Smooth muscle cell (in vitro differentiated cells): Measurements from ENCODE around the gene NXPH2. TPM values are rescaled to one million over a fixed set of nuclear protein-coding genes. Genes with fewer than 3 reads are reported as not detected.

Experiments used
- DNase-seq: peaks from one replicate; lab custom pipeline; 2025; ENCODE audit not compliant: unreplicated experiment; lab: John Stamatoyannopoulos, UW
- H2AFZ ChIP-seq: fragments of 200-600 bp; sonication (generic); 2 replicates; pipeline ENCODE4 v1.6.0; 2016; ENCODE audit warnings: antibody characterized with exemption, low read depth, mild to moderate bottlenecking
- H3F3A ChIP-seq: fragments of 200-600 bp; sonication (generic); 2 replicates; pipeline ENCODE4 v1.6.0; 2017; ENCODE audit warnings: antibody characterized with exemption, low read depth
- H3K27ac ChIP-seq: fragments of 200-600 bp; sonication (generic); 2 replicates; pipeline ENCODE4 v1.5.1; 2016; ENCODE audit warnings: low read depth, mild to moderate bottlenecking
- H3K27me3 ChIP-seq: fragments of 200-600 bp; sonication (generic); 2 replicates; pipeline ENCODE4 v1.6.1; 2016; ENCODE audit warnings: low read depth, mild to moderate bottlenecking
- H3K36me3 ChIP-seq: fragments of 200-600 bp; sonication (generic); 2 replicates; pipeline ENCODE4 v1.5.1; 2016; ENCODE audit warnings: low read depth
- H3K4me1 ChIP-seq: fragments of 200-600 bp; sonication (generic); 2 replicates; pipeline ENCODE4 v1.5.1; 2016; ENCODE audit warnings: low read depth
- H3K4me2 ChIP-seq: fragments of 200-600 bp; sonication (generic); 2 replicates; pipeline ENCODE4 v1.6.0; 2016; ENCODE audit warnings: mild to moderate bottlenecking
- H3K4me3 ChIP-seq: fragments of 200-600 bp; sonication (generic); 2 replicates; pipeline ENCODE4 v1.5.1; 2016; ENCODE audit warnings: mild to moderate bottlenecking
- H3K79me2 ChIP-seq: fragments of 200-600 bp; sonication (generic); 2 replicates; pipeline ENCODE4 v1.6.0; 2016; ENCODE audit warnings: low read depth, mild to moderate bottlenecking
- H3K9ac ChIP-seq: fragments of 200-600 bp; sonication (generic); 2 replicates; pipeline ENCODE4 v1.6.0; 2016; ENCODE audit warnings: low read depth
- H3K9me3 ChIP-seq: fragments of 200-600 bp; sonication (generic); replicated peaks from 2 replicates; pipeline ENCODE4 v1.5.1; 2016; ENCODE audit warnings: low read depth
- H4K20me1 ChIP-seq: fragments of 200-600 bp; sonication (generic); 2 replicates; pipeline ENCODE4 v1.6.0; 2016; ENCODE audit warnings: low read depth
- CTCF ChIP-seq: fragments of 200-600 bp; sonication (generic); IDR thresholded peaks from 2 replicates; pipeline ENCODE4 v1.5.1; 2017; ENCODE audit warnings: borderline replicate concordance, mild to moderate bottlenecking, antibody characterized with exemption; ENCODE audit not compliant: insufficient read depth, poor library complexity, severe bottlenecking
- WGBS: methylation state at CpG from one replicate; pipeline ENCODE4 v1.1.7; 2016; ENCODE audit warnings: low lambda C conversion rate; 5-methylcytosine and 5-hydroxymethylcytosine counted together
- polyA plus RNA-seq: library from polyadenylated mRNA; unstranded; fragments of >200 nt; fragmentation: Nextera tagmentation; extraction: Ambion mirVana; gene quantifications from 2 replicates; pipeline ENCODE4 v1.2.1, GENCODE V29; 2016
- total RNA-seq: library from RNA; depleted of rRNA; stranded (reverse); fragments of >200 nt; gene quantifications from 2 replicates; pipeline ENCODE4 v1.2.3, GENCODE V29; 2014

Gene NXPH2
- total RNA-seq = 0.67 TPM in 1 of 2 replicates, not detected in the other
- polyA plus RNA-seq = 0.39 TPM in 1 of 2 replicates, not detected in the other

GRCh38 chr2:138779781-138780445, at the start of gene NXPH2:
NXPH2 (minus strand) TSS chr2:138780390; CDS start chr2:138780241, 149 bp downstream.
- Histone ChIP-seq H4K20me1 (no peaks in the 10 kb centered on the region), H3K9ac (no peak within 1 kb of the TSS), H2AFZ (peak within 1 kb of the TSS; percentile 72), H3F3A (no peaks in the 10 kb centered on the region), H3K4me2 (peak within 1 kb of the TSS; percentile 94), H3K36me3 (no peaks in the 10 kb centered on the region), H3K9me3 (no peaks in the 10 kb centered on the region), H3K27me3 (peaks cover 64% of the 10 kb centered on the region), H3K4me3 (peak within 1 kb of the TSS; percentile 64), H3K27ac (no peak within 1 kb of the TSS), H3K79me2 (no peaks in the 10 kb centered on the region), H3K4me1 (peaks cover 29% of the 10 kb centered on the region)
- no peak for TF ChIP-seq CTCF
- 1% methylated on average over 41 of the region's 58 CpGs for WGBS
- DNase-seq = no peak

GRCh38 chr2:138829326-138829919, 49.2 kb upstream of the NXPH2 start:
- no peak overlapping the region for H2AFZ ChIP-seq
- WGBS = 22% methylated on average over 3 of the region's 3 CpGs
- H3K9me3 ChIP-seq = no peaks in the 10 kb centered on the region
- no peaks in the 10 kb centered on the region for H3K4me1 ChIP-seq
- H3K9ac ChIP-seq = no peak overlapping the region
- H3K4me3 ChIP-seq = no peak overlapping the region
- H3F3A ChIP-seq = no peaks in the 10 kb centered on the region
- no peaks in the 10 kb centered on the region for H3K79me2 ChIP-seq
- H3K27me3 ChIP-seq = no peaks in the 10 kb centered on the region
- H4K20me1 ChIP-seq = no peaks in the 10 kb centered on the region
- peak; percentile 56 for TF ChIP-seq CTCF
- DNase-seq = no peak
- no peak overlapping the region for H3K4me2 ChIP-seq
- H3K36me3 ChIP-seq = no peaks in the 10 kb centered on the region
- H3K27ac ChIP-seq = no peak overlapping the region

- DNase-seq = no peak
- no peak overlapping the region for H3K9ac ChIP-seq
- no peaks in the 10 kb centered on the region for H3K4me1 ChIP-seq
Observed at GRCh38 chr2:138827426-138828054, 47.4 kb upstream of the NXPH2 start.

More at GRCh38 chr2:138827426-138828054, 47.4 kb upstream of the NXPH2 start:
- TF ChIP-seq CTCF = peak; percentile 76
- Histone ChIP-seq H3K27me3 (no peaks in the 10 kb centered on the region), H3K4me3 (no peak overlapping the region), H3K36me3 (no peaks in the 10 kb centered on the region), H2AFZ (peak overlapping the region; percentile 1), H3F3A (no peaks in the 10 kb centered on the region), H3K4me2 (no peak overlapping the region), H3K9me3 (no peaks in the 10 kb centered on the region), H3K79me2 (no peaks in the 10 kb centered on the region), H3K27ac (no peak overlapping the region), H4K20me1 (no peaks in the 10 kb centered on the region)
- WGBS = 33% methylated on average over 3 of the region's 3 CpGs
